Peyer's patch (tissue), 4 donors: Measurements from ENCODE around the gene TMX1.

Source experiments
- CTCF ChIP-seq, 6 experiments: fragments of 450-650 bp in 4 of 6; fragments of 200-600 bp in 2 of 6; sonication (generic) in 1 of 6; IDR thresholded peaks; one replicate each; pipeline ENCODE4 v1.5.1; 2017 to 2019; ENCODE audit warnings: antibody characterized with exemption in 6 of 6, mild to moderate bottlenecking in 3 of 6, moderate library complexity in 1 of 6
- POLR2A ChIP-seq, 2 donors: fragments of 450-650 bp; IDR thresholded peaks; one replicate each; pipeline ENCODE4 v1.5.1; 2017; ENCODE audit warnings: antibody characterized with exemption in 2 of 2, mild to moderate bottlenecking in 2 of 2, moderate library complexity in 2 of 2

- no peak for TF ChIP-seq CTCF (IDR thresholded peaks at IDR 0.05)
- TF ChIP-seq POLR2A (IDR thresholded peaks at IDR 0.05): no peak
These were observed 42.5 kb downstream of the TMX1 start for GRCh38 chr14:51282517-51282916.
